ENCODE measurements around the gene MINK1. TPM values are rescaled to one million over a fixed set of nuclear protein-coding genes. Genes with fewer than 3 reads are reported as not detected.
A peak's percentile ranks its signal among the peaks of the same experiment; 100 is the strongest.

The MINK1 gene
- total and polyA plus RNA-seq, 8 donors, result 53.5 to 85.4 (median 68.8) TPM

DNA sequence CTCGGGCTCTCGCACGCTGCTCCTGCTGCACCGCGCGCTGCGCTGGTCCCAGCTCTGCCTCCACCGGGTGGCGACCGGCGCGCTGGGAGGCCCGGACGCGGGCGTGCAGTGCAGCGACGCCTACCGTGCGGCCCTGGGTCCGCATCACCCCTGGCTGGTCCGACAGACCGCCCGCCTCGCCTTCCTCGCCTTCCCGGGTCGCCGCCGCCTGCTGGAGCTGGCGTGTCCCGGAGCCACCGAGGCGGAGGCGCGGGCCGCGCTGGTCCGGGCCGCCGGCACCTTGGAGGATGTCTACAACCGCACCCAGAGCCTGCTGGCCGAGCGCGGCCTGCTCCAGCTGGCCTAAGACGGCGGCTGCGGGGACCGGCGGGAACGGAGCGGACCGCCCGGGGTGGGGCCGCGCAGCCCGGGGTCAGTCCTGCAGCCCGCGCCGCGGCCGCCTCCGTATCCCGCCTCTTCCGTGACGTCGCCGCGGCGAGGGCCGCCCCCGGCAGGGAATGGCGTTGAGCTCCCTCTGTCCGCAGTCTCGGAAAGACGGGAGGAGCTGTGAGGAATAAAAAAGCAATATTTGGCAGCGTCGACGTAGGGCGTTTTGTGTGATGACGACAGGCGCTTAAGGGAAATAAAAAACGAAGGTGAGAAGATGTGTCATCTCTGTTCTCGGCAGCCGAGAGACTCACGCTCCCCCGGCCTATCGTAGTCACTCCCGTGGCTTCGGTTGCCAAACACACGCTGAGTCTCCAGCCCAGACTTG, 43.0 kb upstream of the MINK1 start:
- peak; percentile 86 to 97 (median 90) for DNase-seq
- H3K27me3 ChIP-seq, result peaks cover 13 to 55% of the 10 kb centered on the region in 2 donors
- H3K36me3 ChIP-seq, result no peaks in the 10 kb centered on the region
- H3K27ac ChIP-seq, result peak overlapping the region; percentile 94 to 95
- H3K4me3 ChIP-seq, result peak overlapping the region; percentile 73 to 80
- TF ChIP-seq, protein P1, sequence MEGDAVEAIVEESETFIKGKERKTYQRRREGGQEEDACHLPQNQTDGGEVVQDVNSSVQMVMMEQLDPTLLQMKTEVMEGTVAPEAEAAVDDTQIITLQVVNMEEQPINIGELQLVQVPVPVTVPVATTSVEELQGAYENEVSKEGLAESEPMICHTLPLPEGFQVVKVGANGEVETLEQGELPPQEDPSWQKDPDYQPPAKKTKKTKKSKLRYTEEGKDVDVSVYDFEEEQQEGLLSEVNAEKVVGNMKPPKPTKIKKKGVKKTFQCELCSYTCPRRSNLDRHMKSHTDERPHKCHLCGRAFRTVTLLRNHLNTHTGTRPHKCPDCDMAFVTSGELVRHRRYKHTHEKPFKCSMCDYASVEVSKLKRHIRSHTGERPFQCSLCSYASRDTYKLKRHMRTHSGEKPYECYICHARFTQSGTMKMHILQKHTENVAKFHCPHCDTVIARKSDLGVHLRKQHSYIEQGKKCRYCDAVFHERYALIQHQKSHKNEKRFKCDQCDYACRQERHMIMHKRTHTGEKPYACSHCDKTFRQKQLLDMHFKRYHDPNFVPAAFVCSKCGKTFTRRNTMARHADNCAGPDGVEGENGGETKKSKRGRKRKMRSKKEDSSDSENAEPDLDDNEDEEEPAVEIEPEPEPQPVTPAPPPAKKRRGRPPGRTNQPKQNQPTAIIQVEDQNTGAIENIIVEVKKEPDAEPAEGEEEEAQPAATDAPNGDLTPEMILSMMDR (IDR thresholded peaks at IDR 0.05), result peak; percentile 68 to 83
- intact Hi-C loops (cut with DNase I), result loop anchor here in 1 of 2 donors (5.0 kb wide), 1 partner anchor 102 kb away; no protein-coding TSS in a partner anchor
- peak; percentile 92 for ATAC-seq
- no peaks in the 10 kb centered on the region for H3K9me3 ChIP-seq
- peaks cover 23 to 40% of the 10 kb centered on the region in 2 donors for H3K4me1 ChIP-seq

DNA sequence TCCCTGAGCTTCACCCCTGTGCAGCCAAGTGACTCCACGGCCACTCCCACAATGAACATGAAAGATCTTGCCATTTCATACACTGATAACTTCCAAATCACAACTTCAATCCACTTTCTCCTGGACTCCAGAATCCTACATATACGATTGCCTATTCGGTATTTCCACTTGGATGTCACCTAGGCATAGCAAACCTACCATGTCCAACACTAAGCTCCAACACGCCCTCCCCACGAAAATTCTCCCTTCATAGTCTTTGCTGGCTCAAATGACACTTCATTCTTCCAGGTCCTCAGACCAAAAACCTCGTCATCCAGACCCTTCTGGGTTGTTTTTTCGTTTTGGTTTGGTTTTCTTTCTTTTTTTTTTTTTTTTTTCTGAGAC, 42.4 kb upstream of the MINK1 start:
- intact Hi-C loops (cut with DNase I), result loop anchor here in 1 of 2 donors (5.0 kb wide), 1 partner anchor 102 kb away; no protein-coding TSS in a partner anchor

DNA sequence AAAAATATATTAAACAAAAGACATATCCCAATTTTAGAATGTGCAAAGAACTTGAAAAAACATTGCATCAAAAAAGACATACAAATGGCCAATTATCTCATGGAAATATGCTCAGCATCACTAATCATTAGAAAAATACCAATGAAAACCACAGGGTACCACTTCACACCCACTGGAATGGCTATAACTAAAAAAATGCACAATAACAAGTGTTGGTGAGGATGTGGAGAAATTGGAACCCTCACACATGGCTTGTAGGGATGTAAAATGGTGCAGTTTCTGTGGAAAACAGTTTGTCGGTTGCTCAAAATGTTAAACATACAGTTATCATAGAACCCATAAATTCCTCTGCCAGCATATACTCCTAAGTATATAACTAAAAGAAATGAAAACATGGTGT, 38.0 kb upstream of the MINK1 start:
- peak overlapping the region in 1 of 2 donors; percentile 66 for H3K27ac ChIP-seq

More for the DNA sequence above, 42.4 kb upstream of the MINK1 start:
- TF ChIP-seq, protein P1 (IDR thresholded peaks at IDR 0.05), result no peak
- no peak for DNase-seq
- no peak for ATAC-seq
- peaks cover 18 to 34% of the 10 kb centered on the region in 2 donors for H3K4me1 ChIP-seq
- H3K27ac ChIP-seq, result peak overlapping the region; percentile 94 to 95
- H3K4me3 ChIP-seq, result peak overlapping the region; percentile 73 to 80
- no peaks in the 10 kb centered on the region for H3K9me3 ChIP-seq
- peaks cover 7 to 49% of the 10 kb centered on the region in 2 donors for H3K27me3 ChIP-seq
- H3K36me3 ChIP-seq, result no peaks in the 10 kb centered on the region

DNA sequence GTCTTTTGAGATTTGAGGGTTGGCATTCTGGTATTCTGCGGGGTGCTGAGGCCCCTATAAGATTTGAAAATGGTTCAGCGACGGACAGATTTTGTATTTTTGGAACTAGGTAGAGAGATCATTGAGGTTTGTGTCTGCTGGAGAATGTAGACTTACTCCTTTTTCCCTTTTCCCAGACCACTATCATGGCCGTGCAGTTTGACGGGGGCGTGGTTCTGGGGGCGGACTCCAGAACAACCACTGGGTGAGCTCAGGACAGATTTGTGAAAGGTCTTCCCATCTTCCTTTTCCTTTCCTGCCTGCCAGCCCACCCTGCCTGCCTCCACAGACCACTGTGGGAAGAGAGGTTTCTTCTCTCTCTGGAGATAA, 36.6 kb upstream of the MINK1 start:
- intact Hi-C loops (cut with DNase I), result no loop called here
- TF ChIP-seq, protein P1 (IDR thresholded peaks at IDR 0.05), result no peak
- DNase-seq, result no peak
- peaks cover 7 to 12% of the 10 kb centered on the region in 2 donors for H3K4me1 ChIP-seq
- H3K27ac ChIP-seq, result peak overlapping the region; percentile 57 to 66
- H3K4me3 ChIP-seq, result peak overlapping the region; percentile 60 to 89
- peak; percentile 48 for ATAC-seq
- no peaks in the 10 kb centered on the region for H3K9me3 ChIP-seq
- H3K36me3 ChIP-seq, result peaks cover 0 to 27% of the 10 kb centered on the region in 2 donors
- H3K27me3 ChIP-seq, result peaks cover 0 to 10% of the 10 kb centered on the region in 2 donors

More for the DNA sequence above, 38.0 kb upstream of the MINK1 start:
- DNase-seq, result no peak
- H3K4me1 ChIP-seq, result peaks cover 7 to 17% of the 10 kb centered on the region in 2 donors
- ATAC-seq, result no peak
- TF ChIP-seq, protein P1 (IDR thresholded peaks at IDR 0.05), result no peak
- H3K9me3 ChIP-seq, result no peaks in the 10 kb centered on the region
- H3K36me3 ChIP-seq, result peaks cover 0 to 27% of the 10 kb centered on the region in 2 donors
- H3K27me3 ChIP-seq, result peaks cover 0 to 10% of the 10 kb centered on the region in 2 donors
- no peak overlapping the region for H3K4me3 ChIP-seq
- intact Hi-C loops (cut with DNase I), result no loop called here

DNA sequence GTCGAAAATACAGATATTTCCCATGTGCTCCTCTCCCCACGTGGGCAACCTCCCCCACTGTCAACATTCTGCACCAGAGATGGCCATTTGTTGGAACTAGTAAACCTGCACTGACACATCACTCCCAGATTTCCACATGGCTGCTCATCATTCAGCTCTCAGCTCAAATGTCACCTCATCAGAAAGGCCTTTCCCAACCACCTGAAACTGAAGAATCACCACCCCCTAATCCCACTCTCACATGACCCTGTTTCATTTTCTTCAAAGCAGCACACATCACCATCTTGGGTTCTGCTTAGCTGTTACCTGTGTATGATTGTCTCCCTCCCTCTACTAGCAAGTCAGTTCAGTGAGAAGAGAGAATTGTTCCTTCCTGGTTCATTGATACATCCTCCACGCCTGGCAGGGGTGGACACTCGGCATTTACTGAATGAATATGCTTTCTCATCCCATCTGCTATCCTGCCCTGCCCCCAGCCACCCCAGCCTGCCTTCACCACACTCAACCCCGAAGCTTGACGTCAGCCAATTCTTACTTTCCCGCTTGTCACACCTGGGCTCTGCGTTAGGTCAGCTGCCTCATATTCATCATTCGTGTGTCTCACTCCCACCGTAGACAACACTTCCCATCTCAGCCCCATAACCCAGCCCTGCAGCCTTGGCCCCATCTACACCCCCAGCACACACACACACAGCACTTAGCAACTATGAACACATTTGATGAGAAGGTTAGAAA, 32.5 kb upstream of the MINK1 start:
- H3K27ac ChIP-seq, result no peak overlapping the region
- H3K27me3 ChIP-seq, result peaks cover 0 to 8% of the 10 kb centered on the region in 2 donors
- ATAC-seq, result no peak
- H3K4me1 ChIP-seq, result peaks cover 7 to 12% of the 10 kb centered on the region in 2 donors
- DNase-seq, result no peak
- TF ChIP-seq, protein P1 (IDR thresholded peaks at IDR 0.05), result no peak
- no peak overlapping the region for H3K4me3 ChIP-seq
- no peaks in the 10 kb centered on the region for H3K9me3 ChIP-seq
- H3K36me3 ChIP-seq, result peaks cover 0 to 27% of the 10 kb centered on the region in 2 donors
- intact Hi-C loops (cut with DNase I), result no loop called here

Measured in left lung (tissue), 10 donors.